Stimulated activated CD8-positive, alpha-beta memory T cell treated with anti-CD3 and anti-CD28 coated beads, Interleukin-2, amount 100 ng/mL, for 1 hour (primary cell): ENCODE data around the gene ARID5B.
"Not testable (repeated sequence)": the region's sequence is repeated elsewhere in the genome, so short reads cannot be mapped to it uniquely, and the experiment has no call there.

Source experiments
- DNase-seq, 2 donors: peaks; one replicate each; pipeline ENCODE4 v3.0.0-alpha.2; 2020; ENCODE audit warnings: low read depth in 2 of 2

The ARID5B gene

DNA sequence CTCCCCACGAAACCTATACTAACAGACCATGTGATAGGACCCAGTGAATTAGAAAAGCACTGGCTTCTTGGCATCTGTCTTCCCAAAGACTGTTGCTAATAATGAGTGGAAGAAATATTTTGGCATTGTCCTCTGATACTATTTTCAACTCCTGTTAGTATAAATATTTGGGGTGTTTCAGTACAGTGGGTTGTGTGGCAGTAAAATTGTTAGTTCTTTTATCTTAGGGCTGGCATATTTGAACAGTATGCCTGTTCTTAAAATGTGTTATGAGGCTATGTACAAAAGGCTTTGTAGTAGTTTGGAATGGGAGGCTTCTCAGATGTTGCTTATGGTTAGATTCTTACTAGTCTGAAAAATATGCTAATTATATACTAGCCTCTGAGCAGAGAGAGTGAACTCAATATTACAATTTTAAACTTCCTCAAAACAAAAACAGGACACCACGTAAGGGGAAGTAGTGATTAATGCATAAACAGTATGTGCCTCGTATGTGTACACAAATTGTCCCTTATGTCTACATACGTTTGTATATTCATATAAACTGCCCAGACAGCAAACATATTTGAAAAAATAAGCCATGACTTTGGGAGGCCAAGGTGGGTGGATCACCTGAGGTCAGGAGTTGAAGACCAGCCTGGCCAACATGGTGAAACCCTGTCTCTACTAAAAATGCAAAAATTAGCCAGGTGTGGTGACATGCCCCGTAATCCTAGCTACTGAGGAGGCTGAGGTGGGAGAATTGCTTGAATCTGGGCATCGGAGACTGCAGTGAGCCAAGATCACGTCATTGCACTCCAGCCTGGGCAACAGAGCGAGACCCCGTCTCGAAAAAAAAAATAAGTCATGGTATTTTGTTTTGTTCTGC is 115.4 kb downstream of the ARID5B start:
- no peak for DNase-seq

- DNase-seq, result no peak
Measured at GRCh38 chr10:62017491-62017870, 116.0 kb downstream of the ARID5B start.

GRCh38 chr10:62018131-62018911 is 116.8 kb downstream of the ARID5B start:
- no peak for DNase-seq

GRCh38 chr10:62019013-62019684 is 117.7 kb downstream of the ARID5B start:
- DNase-seq, result no peak

- DNase-seq, result no peak
Measured at GRCh38 chr10:62019685-62020359, 118.3 kb downstream of the ARID5B start.

GRCh38 chr10:62021128-62021665 is 119.7 kb downstream of the ARID5B start:
- DNase-seq, result no peak

DNA sequence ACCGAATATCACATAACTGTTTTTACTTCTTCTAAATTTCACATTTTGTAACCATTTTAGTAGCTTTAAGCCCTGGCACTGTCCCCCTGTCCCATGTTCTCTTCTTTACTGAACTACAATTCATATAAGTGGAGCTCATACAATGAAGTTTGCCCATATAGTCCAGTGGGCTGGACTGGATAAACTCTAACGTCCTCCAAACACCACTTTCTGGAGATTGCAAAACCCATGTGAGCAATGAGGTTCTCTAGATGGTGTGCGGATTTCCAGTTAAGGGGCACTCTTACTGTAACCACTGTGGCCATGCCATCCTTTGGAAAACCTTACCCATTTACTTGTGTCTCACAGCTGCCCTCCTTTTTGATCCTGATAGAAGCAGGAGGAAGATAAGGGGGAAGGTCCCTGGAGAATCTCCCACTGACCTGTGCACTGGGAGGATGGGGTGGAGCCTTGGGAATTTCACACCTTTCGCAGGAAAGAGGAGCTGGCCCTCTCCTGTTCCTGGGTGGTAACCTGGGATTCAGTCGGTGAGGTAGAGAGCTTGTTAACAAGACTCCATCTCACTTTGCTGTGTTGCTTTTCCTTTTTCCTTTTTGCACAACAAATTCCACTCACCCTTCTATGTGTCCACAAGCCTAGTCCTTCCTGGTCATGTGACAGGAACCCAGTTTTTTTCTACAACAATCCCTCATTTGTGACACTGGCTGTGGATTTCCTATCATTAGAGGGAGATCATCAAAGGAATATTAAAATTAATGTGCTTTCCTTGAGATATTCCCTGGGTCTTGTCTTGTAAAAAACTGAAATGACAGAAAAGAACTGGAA is 120.7 kb downstream of the ARID5B start:
- DNase-seq, result no peak

- no peak for DNase-seq
Measured at GRCh38 chr10:62022830-62023229, 121.3 kb downstream of the ARID5B start.

GRCh38 chr10:62023329-62023728 is 121.8 kb downstream of the ARID5B start:
- DNase-seq, result no peak

DNA sequence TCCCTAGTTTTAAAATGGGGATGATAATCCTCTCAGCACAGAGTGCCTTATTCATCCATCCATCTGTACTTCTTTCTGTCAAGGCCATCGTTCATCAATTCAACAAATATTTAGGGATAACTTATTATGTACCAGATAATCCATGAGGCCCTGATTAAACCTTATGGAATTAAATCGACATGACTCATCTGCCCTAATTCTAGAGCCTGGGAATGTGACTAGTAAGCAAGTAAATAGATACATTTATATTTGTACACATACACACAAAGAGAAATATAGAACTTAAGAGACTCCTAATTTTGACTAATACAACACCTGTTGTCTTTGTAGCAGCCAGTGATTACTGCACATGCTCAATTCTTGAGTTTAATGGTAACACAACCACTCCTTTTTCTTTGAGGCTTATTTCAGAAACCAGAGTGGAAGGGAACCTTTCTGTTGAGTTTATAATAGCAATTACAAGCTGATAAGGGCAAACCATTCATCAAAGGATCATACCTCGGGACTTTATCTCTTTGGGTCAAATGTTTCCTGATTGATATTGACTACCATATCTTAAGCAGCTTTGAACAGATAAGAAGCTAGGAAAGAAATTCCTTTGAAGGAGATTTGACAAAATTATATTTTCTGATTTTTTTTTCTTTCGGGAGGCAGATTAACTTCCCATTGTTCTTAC is 122.7 kb downstream of the ARID5B start:
- DNase-seq, result no peak

DNA sequence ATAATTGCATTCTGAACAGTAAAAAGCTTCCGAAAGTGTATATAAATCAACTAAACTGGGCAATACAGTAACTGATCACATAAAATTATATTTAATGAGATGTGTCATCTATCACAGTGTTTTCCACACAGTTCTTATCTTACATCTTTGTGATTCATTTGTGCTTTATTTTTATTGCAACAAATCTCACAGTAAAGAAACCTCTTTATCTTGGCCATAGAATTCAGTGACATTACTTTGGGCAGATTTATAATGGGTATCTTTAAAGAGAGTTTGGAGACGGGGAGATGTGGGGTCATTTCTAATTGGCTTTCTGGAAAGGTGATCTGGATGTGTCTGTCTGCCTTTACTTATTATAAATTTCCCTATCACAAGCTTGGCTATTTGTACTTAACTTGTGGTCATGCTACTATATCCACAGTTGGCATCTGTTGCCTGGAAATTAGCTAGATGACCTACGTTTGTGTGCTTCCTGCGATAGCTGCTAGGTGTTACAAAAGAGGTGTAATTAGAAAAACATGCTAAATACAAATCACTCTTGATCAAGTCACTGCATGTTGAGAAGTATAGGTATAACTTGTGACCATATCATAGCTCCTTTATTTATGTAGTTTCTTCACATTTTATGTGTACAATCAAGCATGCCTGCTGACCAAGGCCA is 123.8 kb downstream of the ARID5B start:
- DNase-seq, result no peak

GRCh38 chr10:62025901-62026879 is 124.7 kb downstream of the ARID5B start:
- no peak for DNase-seq

- no peak for DNase-seq
Measured at GRCh38 chr10:62027841-62028501, 126.5 kb downstream of the ARID5B start.

DNA sequence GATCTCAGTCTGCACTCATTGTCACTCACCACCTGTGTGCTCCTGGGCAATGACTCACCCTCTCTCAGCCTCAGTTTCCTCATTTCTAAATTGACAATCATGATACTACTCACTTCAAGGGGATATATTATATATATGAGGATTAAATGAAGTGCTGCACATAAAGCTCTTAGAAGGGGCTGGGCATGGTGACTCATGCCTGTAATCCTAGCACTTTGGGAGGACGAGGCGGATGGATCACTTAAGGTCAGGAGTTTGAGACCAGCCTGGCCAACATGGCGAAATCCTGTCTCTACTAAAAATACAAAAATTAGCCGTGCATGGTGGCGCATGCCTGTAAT is 127.0 kb downstream of the ARID5B start:
- not testable (repeated sequence) for DNase-seq

- no peak for DNase-seq
Measured at GRCh38 chr10:62029401-62029800, 127.9 kb downstream of the ARID5B start.

DNA sequence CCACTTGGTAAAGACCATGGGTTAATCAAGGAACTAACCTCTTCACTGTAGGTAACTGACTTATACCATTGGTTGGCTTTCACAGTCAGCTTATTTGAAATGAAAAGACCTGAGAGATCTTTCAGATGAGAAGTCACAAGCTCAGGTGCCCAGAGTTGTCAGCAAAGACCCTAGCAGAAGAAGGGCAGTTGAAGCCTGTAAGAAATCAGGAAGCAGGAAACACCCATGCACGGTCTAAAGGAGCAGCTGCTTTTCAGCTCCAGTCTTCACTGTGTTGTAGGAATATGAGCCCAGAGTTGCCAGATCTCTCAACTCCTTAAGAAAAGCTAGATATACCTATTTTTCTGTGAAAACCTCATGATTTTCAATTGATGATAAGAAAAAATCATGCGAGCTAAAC is 130.0 kb downstream of the ARID5B start:
- no peak for DNase-seq

GRCh38 chr10:62033125-62033524 is 131.6 kb downstream of the ARID5B start:
- no peak for DNase-seq

GRCh38 chr10:62034096-62034640 is 132.7 kb downstream of the ARID5B start:
- no peak for DNase-seq
